OCI-LY1 (cell line): ENCODE results near the gene AHDC1.
"Not testable (repeated sequence)": the region's sequence is repeated elsewhere in the genome, so short reads cannot be mapped to it uniquely, and the experiment has no call there.

Source experiments
- CTCF ChIP-seq: fragments of 200-600 bp; sonication (generic), shearing (Covaris generic); IDR thresholded peaks from 2 replicates; pipeline ENCODE4 v1.5.1; 2017; ENCODE audit warnings: mild to moderate bottlenecking, antibody characterized with exemption, low read length, moderate library complexity, mixed read lengths
- EZH2 ChIP-seq: fragments of 200-600 bp; sonication (generic), shearing (Covaris generic); IDR thresholded peaks from 2 replicates; pipeline ENCODE4 v1.8.0; 2017; ENCODE audit warnings: borderline replicate concordance, mixed run types, mild to moderate bottlenecking, antibody characterized with exemption, low read length, moderate library complexity, mixed read lengths

- TF ChIP-seq CTCF, EZH2: not testable (repeated sequence)
Measured at GRCh38 chr1:27619782-27620438, 16.0 kb upstream of the AHDC1 start.
